HuH-7.5 (cell line): Measurements from ENCODE around the gene TENM3.
A peak's percentile ranks its signal among the peaks of the same experiment; 100 is the strongest.

Source experiments
- DNase-seq: peaks from one replicate; pipeline ENCODE4 v3.0.0; 2011; ENCODE audit warnings: low spot score

The TENM3 gene

DNA sequence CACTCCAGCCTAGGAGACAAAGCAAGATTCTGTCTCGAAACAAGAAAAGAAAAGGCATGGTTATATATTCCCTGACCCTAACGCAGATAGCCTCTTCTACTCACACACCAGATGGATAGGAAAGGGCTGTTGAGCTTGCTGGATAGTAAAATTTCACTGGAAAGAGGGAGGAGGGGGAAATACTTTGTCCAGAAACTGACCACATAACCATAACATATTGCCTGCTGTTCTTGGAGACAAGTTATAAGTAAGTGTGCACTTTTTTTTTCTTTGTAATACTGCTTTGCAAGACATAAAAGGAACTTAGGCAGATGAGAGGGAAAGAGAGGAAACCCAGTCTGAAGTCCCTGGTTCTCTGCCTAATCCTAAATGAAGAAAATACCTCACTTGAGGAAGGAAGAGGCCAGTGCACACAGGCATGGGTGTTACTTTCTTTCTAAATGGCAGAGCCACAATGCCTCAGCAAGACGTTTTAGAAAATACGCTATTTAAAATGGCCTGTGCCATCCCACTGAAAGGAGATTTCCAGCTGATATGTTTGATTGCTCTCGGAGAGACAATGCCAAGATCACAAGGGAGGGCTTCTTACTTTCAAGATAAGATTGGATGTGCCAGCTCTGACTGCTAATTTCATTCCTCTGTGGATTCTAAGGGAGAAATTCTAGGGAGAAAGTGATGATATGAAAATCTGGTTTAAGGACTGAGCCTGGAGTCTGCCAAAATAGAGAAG is 533.3 kb downstream of the TENM3 start:
- DNase-seq = no peak

- no peak for DNase-seq
Observed at GRCh38 chr4:182778222-182778982, 535.2 kb downstream of the TENM3 start.

DNA sequence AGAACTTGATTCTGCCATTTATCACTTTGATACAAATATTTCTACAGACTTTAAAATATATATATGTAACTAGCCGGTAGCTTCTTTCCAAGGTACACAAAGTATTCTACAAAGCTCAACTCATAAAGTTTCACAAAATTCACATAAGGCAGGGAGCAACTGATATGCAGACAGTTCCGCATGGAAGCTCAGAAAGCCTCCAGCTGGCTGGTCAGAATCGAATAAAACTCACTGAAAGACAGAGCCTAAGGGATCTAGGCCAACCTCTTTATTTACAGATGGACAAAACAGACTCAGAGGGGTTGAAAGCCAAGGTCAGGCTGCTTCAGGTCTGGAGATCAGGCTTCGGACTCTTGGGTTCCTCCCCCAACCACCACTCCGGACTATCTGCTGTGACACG is 543.8 kb downstream of the TENM3 start:
- DNase-seq = no peak

GRCh38 chr4:182788201-182788600 is 545.0 kb downstream of the TENM3 start:
- no peak for DNase-seq

- no peak for DNase-seq
Observed at GRCh38 chr4:182789529-182789928, 546.3 kb downstream of the TENM3 start.

DNA sequence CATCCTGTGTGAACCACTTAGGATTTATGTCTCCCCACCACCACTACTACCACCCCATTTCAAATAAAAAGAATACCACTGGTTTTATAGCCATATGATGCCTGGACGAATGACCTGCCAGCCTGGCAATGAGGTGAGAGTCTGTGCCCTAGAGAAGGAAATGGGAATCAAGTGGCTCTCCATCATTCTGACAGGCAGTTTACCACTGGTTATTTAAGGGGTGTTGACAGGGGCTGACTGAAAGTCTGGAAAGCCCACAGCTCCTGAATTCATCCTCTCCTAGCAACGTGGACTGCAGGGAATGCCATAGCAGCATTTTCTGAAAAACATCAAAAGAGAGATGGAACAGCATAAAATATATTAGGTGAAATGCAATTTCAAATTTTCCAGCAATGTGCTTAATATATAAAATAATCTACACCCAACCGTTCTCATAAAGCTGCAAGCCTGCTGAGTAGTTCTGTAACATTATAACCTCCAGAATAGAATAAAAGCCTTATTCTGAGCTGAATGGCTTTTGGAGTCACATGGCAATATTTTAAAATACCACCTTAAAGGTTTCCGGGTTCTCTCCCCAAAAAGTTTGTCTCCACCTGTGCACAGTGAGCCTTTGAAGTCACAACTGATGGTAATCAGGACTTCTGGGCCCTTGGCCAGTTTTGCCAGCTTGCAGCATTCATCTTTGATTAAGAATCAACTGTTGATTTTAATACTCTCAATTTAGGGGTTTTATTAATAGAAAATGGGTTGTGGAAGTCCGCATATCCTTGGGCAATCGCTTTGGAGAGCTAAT is 552.4 kb downstream of the TENM3 start:
- DNase-seq = no peak

DNA sequence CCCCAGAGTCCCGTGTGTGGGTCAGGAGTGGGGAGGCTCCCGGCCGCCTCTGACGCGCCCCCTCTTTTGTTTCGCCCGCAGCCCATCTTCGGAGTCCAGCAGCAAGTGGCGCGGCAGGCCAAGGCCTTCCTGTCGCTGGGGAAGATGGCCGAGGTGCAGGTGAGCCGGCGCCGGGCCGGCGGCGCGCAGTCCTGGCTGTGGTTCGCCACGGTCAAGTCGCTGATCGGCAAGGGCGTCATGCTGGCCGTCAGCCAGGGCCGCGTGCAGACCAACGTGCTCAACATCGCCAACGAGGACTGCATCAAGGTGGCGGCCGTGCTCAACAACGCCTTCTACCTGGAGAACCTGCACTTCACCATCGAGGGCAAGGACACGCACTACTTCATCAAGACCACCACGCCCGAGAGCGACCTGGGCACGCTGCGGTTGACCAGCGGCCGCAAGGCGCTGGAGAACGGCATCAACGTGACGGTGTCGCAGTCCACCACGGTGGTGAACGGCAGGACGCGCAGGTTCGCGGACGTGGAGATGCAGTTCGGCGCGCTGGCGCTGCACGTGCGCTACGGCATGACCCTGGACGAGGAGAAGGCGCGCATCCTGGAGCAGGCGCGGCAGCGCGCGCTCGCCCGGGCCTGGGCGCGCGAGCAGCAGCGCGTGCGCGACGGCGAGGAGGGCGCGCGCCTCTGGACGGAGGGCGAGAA is 556.5 kb downstream of the TENM3 start:
- no peak for DNase-seq

- DNase-seq = no peak
Observed at GRCh38 chr4:182800216-182800515, 557.0 kb downstream of the TENM3 start.

- no peak for DNase-seq
Observed at GRCh38 chr4:182801636-182802035, 558.4 kb downstream of the TENM3 start.

DNA sequence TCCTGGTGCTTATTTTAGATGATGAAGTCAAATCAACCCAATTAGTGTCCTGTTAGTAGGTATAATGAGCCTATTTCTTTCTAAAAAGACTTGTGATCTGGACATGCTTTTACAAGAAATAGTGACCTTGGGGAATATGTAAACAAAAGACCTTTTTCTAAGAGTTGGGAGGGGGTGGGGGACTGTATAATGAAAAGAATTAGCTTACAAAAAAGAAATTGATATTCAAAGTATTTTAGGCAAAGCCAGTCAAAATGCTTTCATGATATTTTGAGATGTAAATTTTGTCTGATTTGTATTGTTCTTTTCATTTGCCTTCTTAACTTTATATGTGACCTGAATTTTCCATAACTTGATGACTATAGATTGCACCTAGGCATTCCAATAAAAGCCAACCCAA is 559.4 kb downstream of the TENM3 start:
- DNase-seq = no peak

DNA sequence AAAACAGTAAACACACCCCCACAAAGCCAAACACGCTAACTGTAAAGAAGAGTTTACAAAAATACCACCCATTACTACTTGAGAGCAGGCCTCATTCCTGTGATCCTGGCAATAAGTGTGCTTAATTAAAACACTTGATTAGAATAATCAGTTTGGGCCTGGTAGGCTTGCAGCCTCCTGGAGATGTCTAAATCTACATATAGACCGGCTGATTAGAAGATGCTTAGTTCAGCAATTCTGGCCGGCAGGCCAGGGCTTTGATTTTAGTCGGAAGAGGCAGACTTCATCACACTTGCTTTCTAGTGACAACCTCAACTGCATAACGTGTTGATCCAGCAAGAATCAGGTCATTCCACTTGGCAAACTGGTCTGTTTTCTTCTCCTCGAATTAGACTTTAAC is 560.0 kb downstream of the TENM3 start:
- no peak for DNase-seq

DNA sequence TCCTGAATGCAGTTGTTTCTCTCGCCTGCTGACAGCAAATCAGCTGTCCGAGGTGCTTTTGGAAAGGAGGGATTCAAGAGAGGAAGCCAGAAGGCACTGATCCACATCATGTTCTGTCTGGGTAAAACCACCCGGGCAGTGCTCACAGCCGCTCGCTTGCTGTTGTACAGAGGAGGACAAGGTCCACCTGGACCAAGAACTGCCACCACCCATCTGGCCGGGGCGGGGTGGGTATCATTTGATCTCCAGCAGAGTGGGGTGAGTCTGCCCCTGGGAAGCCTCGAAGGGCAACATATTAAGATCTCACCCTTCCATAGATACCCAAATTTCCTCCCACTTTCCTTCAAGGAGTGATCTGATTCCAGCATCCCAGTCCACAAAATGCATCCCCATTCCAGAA is 560.9 kb downstream of the TENM3 start:
- DNase-seq = no peak

- no peak for DNase-seq
Observed at GRCh38 chr4:182805321-182805720, 562.1 kb downstream of the TENM3 start.

DNA sequence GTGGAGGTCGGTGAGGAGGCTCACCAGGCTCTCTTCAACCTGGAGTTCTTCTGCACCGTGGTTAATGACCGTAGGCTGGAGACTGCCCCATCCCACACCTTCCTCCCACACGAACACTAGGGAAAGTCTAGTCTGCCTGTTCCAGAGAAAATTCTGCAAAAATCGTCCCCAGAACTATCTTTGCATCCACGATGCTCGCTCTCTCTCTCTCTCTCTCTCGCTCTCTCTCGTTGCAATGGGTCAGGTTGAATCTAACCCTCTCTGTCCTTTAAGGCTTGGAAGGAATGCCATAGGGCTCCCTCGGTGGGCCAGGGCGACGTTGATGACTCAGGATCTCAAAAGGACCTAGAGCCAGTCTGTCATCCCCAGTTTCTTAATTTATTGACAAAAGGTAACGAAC is 562.5 kb downstream of the TENM3 start:
- no peak for DNase-seq

- DNase-seq = peak; percentile 42
Observed at GRCh38 chr4:182806259-182807252, 563.4 kb downstream of the TENM3 start.

DNA sequence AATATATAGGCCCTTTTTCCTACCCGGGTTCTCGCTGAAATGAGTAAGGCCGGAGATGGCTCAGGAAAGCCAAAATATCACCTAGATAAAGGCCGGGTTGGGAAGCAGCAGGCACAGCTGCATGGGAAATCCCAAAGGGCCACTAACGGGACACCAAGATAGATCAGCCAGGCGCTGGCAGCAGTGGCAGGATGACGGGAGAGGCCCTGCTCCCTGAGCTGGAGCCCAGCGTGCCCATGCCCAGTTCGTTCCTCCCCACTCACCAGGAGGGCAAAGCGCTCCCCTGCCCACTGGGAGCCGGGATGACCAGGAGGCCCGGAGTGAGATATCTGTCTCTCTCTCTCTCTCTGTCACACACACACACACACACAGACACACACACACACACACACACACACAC is 564.1 kb downstream of the TENM3 start:
- DNase-seq = no peak

- DNase-seq = no peak
Observed at GRCh38 chr4:182807767-182808548, 564.8 kb downstream of the TENM3 start.

- no peak for DNase-seq
Observed at GRCh38 chr4:182808673-182809416, 565.6 kb downstream of the TENM3 start.

GRCh38 chr4:182809417-182810102 is 566.4 kb downstream of the TENM3 start:
- no peak for DNase-seq
